ENCODE measurements around the gene HRAS.

HRAS gene

GRCh38 chr11:565921-566509 lies 30.6 kb upstream of the HRAS start:
- no peak overlapping the region for H3K4me3 ChIP-seq (ENCODE audit: low read length)
- DNase-seq (ENCODE audit: low read depth): no peak
- no peak for TF ChIP-seq CTCF (conservative IDR thresholded peaks at IDR 0.05; ENCODE audit: low read length)

GRCh38 chr11:563812-564578 lies 28.6 kb upstream of the HRAS start:
- DNase-seq (ENCODE audit: low read depth): no peak
- TF ChIP-seq CTCF (conservative IDR thresholded peaks at IDR 0.05; ENCODE audit: low read length): no peak
- no peak overlapping the region for H3K4me3 ChIP-seq (ENCODE audit: low read length)

- DNase-seq (ENCODE audit: low read depth): no peak
- TF ChIP-seq CTCF (conservative IDR thresholded peaks at IDR 0.05; ENCODE audit: low read length): no peak
Measured at GRCh38 chr11:563066-563811, 27.9 kb upstream of the HRAS start.

GRCh38 chr11:562046-562645 lies 26.8 kb upstream of the HRAS start:
- no peak for TF ChIP-seq CTCF (conservative IDR thresholded peaks at IDR 0.05; ENCODE audit: low read length)
- peak overlapping the region; percentile 54; the same call in 1 of the 2 replicates for H3K4me3 ChIP-seq (ENCODE audit: low read length)

More at GRCh38 chr11:563066-563811, 27.9 kb upstream of the HRAS start:
- no peak overlapping the region for H3K4me3 ChIP-seq (ENCODE audit: low read length)

DNA sequence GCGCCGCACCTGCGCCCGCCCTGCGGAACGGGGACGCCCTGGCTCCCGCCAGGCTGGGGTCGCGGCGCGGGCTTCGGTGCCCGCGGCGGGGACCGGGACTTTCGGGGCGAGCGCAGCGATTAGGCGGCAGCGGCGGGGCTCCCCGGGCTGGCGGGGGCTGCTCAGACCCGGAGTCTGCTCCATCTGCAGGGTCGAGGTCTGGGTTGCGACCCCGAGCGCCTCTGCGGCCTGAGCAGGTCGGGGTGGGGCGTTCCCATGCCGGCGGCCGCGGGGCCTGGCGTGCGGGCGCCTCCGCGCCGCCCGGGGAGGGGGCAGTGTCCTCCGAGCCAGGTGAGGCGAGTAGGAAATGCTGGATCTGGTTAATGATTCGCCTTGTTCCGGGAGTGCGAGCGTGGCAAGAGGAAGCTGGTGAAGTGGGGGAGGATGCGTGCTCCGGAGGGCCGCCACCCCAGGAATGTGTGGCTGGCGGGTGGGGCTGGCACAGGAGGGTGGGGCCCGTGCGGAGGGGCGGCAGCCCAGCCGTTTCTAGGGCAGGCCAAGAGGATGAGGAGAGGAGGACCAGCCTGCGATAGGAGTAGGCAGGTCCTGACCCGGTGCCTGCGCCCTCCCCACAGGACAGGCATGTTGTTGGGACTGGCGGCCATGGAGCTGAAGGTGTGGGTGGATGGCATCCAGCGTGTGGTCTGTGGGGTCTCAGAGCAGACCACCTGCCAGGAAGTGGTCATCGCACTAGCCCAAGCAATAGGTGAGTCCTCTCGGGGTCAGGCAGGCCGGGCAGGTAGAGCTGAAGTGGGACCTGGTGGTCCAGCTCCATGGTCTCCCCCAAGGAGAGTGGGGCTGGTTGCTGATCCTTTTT lies 26.0 kb upstream of the HRAS start:
- no peak for TF ChIP-seq CTCF (conservative IDR thresholded peaks at IDR 0.05; ENCODE audit: low read length)
- DNase-seq (ENCODE audit: low read depth): peak; percentile 39

More at GRCh38 chr11:562046-562645, 26.8 kb upstream of the HRAS start:
- no peak for DNase-seq (ENCODE audit: low read depth)

More for the DNA sequence above, 26.0 kb upstream of the HRAS start:
- peak overlapping the region; percentile 54 for H3K4me3 ChIP-seq (ENCODE audit: low read length)
